ENCODE results near the gene PLEKHA5.
"Not testable (repeated sequence)": the region's sequence is repeated elsewhere in the genome, so short reads cannot be mapped to it uniquely, and the experiment has no call there.

PLEKHA5 gene

DNA sequence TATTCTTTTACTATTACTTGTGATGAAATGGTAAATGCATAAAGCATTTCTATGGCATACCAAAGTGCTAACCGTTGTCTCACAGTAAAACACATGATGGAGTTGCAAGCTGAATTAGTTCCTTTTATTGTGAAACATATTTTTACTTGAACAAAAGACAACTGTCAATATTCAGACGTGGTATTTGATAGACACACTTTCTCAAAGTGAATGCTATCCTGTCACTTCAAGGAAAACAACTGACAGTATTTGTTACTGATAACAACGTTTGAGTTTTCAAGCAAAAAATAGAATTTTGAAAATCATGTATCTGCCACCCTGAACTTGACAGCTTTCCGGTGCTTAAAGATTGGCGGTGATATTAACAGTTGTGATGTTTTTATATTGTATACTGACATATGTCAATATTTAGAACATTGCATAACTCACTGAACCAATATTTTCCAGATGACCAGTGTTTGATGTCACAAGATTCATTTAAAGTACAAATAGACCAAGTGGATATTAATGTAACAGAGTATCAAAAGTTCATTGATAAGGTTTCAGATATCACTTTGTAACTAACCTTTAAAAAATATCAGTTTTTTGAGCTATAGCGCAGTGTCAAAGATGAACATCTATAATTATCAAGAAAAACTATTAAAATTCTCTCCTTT is 156.4 kb downstream of the PLEKHA5 start:
- DNase-seq = no peak

DNA sequence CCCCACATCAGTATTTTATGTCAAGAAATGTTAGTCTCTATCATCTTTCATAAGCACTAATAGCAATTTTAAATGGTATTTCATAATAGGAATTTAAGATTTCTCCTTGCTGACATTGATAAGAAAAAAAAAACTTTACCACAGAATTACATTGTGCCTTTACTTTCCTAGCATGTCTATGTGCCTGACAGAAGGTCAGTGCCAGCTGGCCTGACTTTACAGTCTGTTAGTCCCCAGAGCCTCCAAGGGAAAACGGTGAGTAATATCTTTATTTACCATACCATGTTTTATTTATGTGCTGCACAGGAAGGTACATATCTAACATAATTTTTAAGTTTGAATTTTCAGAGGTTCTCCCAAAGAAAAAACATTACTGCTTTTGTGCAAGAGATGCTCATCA is 157.8 kb downstream of the PLEKHA5 start:
- no peak for DNase-seq

DNA sequence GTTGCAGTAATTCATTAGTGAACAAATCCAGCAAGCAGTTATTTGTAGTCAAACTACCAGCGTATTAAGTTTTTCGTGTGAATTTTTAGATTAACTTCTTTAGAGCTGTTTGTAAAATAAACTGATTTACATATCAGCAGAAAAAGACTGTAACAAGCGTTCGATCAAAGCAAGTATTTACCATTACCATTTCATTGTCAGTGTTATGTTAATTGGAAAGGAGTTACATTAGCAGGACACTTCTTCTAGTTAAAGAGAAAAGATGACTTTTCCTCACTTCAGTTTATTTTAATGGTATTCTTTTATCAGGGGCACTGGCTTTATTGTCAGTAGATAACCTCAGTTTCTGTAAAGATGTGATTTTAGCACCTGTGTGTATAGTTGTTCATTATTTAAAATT is 158.6 kb downstream of the PLEKHA5 start:
- DNase-seq = no peak

DNA sequence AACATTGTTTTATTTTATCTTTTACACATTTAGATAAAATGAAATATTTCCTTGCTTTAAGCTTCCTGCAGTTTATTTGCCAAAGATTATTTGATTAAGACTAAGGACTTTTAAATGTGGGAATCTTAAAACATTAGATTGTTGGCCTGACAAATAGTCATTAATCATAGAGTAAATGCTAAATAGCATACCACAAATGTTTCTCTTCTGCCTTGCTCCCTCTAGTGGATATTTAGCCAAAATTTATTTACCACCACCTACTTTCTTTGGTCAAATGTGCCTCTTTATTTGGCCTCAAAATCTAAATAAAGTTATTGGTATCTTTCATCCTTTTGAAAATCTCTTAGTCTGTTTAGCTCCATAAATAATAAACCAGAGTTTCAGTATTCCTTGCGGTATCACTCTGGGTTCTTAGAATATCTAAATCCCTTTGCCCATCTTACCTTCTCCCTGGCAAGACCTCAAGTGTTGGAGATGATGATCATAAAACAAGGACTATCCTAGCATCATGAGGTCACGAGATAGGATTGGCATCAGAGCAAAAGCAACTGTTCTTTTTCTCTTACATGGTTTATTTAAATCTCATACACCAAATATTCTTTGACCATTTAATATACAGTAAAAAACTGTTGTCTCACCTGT is 159.2 kb downstream of the PLEKHA5 start:
- no peak for DNase-seq

DNA sequence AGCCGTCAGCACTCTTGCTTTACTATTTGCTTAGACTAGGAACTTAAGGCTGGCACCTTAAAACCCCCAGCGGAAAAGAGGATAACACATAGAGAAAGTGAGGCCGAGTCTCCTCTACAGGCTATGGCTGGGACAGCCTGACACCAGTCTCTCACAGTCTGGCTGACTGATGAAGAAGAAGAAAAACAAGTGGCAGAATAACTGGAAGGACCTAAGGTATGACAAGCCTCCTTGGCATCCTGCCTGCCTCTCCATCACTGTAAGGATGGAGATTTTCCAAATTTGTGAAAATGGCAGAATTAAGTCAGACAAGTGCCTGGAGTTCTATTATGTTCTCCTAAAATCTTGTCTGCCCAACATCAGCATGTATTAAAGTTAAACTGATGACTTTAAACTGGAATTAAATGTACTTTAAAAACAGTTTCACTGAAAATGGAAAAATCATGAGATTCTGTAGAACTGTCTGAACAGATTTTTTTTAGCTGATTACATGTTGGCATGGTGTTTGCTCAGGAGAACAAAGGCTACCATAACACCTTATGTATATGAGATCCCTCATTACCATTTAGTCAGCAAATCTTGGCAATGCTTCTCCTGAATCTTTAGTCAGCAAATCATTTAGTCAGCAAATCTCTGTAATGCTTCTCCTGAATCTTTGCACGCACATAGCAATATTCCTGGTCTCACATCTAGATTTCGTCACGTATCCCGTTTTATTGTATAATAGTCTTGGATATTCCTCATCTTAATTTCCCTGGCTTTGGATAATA is 169.5 kb downstream of the PLEKHA5 start:
- no peak for DNase-seq

DNA sequence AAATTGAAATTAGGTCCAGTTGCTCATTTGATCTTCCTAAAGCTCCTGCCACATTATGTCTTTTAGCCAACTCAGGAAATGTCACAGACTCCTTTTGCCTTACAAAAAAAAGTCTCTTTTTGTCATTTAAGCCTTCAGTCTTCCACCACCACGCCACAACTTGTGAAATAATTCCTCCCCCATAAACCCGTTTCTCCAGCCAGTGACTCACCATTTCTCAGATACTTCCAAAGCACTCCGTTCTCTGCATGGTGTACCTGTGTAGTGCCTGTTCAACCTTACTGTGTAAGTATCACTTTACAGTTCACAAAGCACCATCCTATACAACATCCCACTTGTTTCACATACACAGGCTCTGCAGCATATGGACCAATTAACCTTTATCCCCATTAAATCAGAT is 170.2 kb downstream of the PLEKHA5 start:
- no peak for DNase-seq

DNA sequence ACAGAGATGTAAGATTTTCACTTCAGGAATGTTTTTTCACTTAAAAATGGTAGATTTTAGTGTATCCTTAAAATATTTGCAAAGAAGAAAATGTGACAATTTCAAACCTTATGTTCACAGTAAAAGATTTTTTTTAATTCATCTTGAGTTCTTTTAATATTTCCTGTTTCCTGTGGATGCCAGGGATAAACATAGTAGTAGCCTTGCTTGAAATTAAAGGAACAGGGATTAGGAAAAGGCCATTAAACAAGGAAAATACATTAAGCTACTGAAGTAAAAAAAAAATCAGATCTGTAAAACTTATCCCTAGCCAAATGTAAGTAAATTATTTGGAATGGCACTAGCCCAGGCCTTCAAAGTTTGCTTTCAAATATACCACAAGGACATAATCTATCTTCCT is 171.7 kb downstream of the PLEKHA5 start:
- no peak for DNase-seq

DNA sequence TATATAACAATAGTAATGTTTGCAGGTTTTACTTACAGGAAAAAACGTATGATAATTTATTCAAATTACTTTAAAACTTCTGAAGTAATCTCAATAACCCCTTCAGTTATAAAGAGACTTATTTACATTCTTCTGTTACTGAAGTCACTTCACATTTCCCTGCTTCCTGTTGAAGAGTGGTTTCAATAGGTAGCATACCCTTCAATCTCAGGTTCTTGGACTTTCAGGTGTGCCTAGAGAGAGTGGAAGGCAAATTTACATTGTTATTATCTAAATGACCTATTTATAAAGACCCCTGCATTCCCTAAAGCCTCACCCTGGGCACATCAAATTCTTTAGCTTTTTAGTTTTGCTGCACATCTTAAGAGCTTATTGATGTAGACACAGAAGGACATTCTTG is 172.2 kb downstream of the PLEKHA5 start:
- DNase-seq = no peak

DNA sequence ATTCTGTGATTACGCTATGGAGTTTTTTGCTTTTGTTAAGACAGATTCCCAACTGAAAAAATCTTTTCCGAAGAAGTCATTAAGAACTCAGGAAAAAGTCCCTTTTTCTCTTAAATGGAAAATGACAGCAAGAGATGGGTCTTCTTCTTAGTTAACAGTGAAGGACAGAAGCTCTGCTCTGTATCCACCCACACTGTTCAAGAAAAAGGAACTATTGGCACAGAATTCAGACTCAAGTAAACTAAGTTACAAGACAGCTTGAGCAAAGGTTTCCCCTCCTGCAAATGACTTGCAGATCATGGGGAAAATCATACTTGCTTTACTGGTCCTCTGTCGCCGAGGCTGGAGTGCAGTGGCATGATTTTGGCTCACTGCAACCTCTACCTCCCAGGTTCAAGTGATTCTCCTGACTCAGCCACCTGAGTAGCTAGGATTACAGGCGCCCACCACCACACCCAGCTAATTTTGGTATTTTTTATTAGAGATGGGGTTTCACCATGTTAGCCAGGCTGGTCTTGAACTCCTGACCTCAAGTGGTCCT is 172.6 kb downstream of the PLEKHA5 start:
- DNase-seq = no peak

DNA sequence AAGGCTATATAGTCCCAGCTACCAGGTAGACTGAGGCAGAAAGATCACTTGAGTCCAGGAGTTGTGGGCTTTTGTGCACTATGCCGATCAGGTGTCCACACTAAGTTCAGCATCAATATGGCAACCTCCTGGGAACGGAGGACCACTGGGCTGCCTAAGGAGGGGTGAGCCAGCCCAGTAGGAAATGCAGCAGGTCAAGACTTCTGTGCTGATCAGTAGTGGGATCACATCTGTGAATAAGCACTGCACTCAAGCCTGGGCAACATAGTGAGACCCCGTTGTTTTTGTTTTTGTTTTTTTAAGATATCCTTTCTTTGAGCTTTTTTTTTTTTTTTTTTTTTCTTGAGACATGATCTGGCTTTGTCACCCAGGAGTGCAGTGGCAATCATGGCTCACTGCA is 174.0 kb downstream of the PLEKHA5 start:
- no peak for DNase-seq

DNA sequence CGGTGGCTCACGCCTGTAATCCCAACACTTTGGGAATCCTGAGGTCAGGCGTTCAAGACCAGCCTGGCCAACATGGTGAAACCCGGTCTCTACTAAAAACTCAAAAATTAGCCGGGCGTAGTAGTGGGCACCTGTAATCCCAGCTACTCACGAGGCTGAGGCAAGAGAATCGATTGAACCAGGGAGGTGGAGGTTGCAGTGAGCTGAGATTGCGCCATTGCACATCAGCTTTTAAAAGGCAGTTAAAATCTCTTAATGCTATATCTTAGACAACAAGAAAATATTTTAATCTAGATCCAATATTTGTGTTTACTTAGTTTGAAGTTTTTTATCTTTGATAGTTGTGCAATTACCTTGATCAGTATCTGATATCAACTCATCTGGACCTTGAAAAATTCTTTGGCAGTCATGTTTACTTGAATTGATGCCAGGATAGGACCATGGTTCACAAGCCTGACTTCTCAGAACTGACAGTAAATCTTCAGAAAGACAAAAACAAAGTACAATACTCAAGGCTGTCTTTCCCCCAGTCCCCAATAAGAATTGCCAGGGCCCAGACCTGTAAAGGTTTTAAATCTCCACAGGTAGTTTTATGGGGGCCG is 174.7 kb downstream of the PLEKHA5 start:
- DNase-seq = no peak

DNA sequence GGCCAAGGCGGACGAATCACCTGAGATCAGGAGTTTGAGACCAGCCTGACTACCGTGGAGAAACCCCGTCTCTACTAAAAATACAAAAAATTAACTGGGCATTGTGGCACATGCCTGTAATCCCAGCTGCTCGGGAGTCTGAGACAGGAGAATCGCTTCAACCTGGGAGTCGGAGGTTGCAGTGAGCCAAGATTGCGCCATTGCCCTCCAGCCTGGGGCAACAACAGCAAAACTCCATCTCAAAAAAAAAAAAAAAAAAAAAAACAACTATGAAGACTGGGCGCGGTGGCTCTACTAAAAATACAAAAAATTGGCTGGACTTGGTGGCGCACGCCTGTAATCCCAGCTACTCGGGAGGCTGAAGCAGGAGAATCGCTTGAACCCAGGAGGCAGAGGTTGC is 176.1 kb downstream of the PLEKHA5 start:
- not testable (repeated sequence) for DNase-seq

DNA sequence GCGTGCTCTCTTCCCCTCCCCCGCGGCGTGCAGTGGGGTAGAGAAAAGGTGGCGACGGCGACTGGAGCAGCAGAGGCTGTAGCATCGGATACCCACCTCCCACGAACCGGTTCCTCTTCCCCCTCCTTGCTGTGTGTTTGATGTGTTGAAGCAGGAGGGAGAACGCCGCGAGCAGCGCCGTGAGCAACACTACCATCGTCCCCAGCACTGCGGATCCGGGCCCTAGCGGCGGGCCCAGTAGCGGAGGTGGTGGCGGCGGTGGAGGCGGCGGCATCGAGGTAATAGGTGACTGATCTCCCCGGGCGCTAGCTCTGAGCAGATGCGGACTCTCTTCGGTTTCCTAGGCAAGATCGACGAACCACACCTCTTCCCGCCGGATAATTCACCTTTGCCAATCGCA is 176.8 kb downstream of the PLEKHA5 start:
- DNase-seq = no peak

DNA sequence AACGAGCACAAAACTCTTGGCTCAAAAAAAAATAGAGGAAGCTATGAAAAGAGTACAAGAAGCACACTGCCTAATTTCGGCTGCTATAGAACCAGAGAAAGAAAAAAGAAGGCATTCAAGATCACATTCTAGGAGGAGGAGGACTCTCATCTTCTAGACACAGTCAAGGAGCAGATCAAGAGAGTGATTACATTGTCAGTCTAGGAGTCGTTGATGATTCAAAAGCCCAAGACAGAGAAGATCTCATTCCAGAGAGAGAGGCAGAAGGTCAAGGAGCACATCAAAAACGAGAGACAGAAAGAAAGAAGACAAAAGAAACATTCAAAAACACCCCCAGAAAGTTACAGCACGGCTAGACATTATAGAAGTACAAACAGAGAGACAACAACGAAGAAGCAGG is 177.9 kb downstream of the PLEKHA5 start:
- no peak for DNase-seq

DNA sequence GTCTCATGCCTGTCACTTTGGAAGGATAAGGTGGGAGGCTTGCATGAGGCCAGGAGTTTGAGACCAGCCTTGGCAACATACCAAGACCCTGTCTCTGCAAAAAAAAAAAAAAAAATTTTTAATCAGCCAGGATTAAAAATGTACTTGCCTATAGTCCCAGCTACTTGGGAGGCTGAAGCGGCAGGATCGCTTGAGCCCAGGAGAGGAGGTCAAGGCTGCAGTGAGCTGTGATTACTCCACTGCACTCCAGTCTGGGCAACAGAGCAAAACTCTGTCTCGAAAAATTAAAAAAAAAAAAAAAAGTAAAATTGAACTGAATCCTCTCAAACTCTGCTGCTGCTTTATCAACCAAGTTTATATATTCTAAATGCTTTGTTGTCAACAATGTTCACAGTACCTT is 181.6 kb downstream of the PLEKHA5 start:
- DNase-seq = no peak

DNA sequence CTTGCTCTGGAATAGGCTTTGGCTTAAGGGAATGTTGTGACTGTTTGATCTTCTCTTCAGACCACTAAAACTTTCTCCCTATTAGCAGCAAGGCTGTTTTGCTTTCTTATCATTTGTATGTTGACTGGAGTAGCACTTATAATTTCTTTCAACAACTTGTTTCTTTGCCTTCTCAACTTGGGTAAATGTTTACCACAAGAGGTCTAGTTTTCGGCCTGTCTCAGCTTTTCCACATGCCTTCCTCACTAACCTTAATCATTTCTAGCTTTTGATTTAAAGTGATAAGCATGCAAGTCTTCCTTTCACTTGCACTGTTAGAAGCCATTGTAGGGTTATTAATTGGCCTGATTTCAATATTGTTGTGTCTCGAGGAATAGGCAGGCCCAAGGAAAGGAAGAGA is 183.1 kb downstream of the PLEKHA5 start:
- no peak for DNase-seq

DNA sequence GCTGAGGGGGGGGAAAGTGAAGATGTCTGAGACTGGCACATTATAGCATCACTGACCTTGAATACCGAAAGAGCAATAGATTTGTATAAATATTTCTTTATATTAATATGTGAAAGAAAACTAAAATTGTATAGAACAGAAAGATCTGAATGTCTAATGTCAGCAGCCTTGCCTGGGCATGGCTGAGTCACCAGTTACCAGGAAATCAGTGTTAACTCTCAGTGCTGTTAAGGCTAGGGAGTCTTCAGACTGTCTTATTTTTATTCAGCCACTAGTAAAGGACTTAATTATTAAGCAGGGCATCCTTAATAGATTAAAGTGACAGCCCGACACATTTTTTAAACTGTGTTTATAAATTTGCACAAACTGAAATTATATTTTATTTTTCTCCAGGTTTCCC is 186.9 kb downstream of the PLEKHA5 start:
- no peak for DNase-seq

DNA sequence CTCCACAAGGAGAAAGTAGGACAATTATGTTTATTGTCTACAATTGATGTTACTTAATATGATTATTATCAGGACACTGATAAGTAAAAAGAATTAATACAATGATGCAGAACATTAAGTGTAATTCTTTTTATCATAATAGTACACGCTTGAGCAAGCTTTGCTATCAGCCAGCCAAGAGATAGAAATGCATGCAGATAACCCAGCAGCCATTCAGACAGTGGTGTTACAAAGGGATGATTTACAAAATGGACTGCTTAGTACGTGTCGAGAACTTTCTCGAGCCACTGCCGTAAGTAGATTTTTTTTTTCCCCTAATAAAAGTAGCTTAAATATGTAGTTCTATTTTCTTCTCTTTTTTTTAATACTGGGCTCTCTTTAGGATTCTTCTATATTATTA is 192.8 kb downstream of the PLEKHA5 start:
- no peak for DNase-seq

DNA sequence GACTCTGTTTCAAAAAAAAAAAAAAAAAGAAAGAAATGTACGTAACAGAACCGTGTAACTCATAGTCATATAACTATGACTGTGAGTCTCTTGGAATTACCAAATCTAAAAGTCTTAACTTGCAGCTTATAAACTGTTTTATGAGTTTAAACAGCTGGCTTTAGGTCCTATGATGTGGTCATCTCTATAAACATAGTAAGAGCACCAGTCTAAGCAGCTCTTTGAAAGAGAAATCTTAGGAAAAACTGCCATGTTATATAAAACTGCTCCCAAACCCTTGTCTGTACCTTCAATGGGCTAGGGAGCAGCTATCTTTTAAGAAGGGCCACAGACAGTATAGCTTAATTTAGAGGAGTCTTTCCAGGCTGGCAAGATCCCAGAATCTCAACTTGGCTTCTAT is 194.3 kb downstream of the PLEKHA5 start:
- DNase-seq = no peak

DNA sequence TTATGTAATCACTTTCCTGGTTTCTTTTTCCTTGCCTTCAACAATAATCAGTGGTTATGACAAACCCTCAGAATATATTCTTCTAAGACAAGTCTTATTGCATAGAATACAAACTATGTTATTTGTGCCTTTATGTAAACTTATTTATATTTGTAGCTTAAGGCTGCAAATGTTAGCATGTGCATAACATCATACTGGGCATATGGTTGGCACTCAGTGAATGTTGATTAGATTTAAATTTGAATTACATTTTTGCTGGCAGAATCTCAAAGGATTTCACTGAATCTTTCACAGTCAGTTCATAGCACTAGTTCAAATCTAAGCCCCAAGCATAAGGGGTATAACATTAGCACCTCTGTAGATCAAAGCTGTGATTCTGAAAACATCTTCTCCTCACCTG is 196.6 kb downstream of the PLEKHA5 start:
- no peak for DNase-seq

DNA sequence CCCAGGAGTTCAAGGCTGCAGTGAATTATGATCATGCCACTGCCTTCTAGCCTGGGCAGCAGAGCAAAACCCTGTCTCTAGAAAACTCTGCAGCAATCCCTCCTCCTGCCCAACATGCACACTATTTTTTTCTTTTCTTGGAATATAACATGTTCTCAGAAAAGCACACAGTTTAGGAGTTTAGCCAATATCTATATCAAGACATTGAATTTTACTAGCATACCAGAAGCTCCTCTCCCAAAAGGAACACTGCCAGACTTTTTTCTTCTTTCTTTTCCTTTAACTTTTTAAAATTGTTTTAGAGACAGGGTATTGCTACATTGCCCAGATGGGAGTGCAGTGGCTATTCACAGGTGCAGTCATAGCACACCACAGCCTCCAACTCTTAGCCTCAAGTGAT is 202.7 kb downstream of the PLEKHA5 start:
- DNase-seq = no peak

DNA sequence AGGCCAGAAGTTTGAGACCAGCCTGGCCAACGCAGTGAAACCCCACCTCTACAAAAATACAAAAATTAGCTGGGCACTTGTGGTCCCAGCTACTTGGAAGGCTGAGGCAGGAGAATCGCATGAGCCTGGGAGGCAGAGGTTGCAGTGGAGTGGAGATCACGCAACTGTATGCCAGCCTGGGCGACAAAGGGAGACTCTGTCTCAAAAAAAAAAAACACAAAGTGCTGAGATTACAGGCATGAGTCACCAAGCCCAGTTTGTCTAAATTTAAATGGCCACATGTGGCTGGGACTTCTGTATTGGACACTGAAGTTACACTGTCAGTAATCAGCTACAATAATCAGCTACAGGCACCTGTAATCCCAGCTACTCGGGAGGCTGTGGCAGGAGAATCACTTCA is 208.9 kb downstream of the PLEKHA5 start:
- no peak for DNase-seq

DNA sequence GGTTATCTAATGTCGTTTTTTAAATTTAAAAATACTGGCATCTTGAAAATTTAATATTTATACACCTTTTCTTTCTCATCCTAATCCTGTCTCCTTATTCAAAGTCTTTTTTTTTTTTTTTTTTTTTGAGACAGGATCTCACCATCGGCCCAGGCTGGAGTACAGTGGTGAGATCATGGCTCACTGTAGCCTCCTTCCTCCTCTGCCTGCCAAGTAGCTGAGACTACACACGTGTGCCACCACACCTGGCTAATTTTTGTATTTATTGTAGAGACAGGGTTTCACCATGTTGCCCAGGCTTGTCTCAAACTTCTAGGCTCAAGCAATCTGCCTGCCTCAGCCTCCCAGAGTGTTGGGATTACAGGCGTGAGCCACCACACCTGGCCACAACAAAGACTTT is 221.3 kb downstream of the PLEKHA5 start:
- DNase-seq = not testable (repeated sequence)

DNA sequence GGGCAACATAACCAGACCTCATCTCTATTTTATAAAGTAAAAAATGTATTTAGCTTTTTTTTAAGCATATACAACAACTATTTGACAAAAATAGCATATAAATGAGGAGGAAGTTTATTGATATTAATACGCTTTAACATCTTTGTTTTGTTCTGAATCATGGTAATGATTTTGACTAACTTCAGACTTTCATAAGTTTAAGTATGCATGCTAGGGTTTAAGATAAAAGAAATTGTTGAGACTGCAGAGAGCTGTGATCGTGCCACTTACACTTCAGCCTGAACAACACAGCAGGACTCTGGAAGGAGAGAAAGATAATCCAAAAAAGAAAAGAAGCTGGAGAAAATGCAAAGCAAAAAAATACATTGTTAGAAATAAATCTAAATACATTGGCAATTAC is 221.8 kb downstream of the PLEKHA5 start:
- DNase-seq = no peak
